Karpas-422 (cell line): ENCODE data around the gene MAPK9. TPM values are rescaled to one million over a fixed set of nuclear protein-coding genes. Genes with fewer than 3 reads are reported as not detected.

Source experiments
- DNase-seq: peaks from one replicate; pipeline ENCODE4 v3.0.0-alpha.2; 2015
- H2AFZ ChIP-seq: fragments of 200-600 bp; sonication (generic); 2 replicates; pipeline ENCODE4 v1.6.1; 2014; ENCODE audit warnings: antibody characterized with exemption, low read length, mixed read lengths
- H3K27ac ChIP-seq: fragments of 200-600 bp; sonication (generic); 2 replicates; pipeline ENCODE4 v1.5.1; 2014; ENCODE audit warnings: mild to moderate bottlenecking, low read length, moderate library complexity
- H3K27me3 ChIP-seq: fragments of 200-600 bp; sonication (generic); 2 replicates; pipeline ENCODE4 v1.6.1; 2014; ENCODE audit warnings: low read length, mixed read lengths
- H3K36me3 ChIP-seq: fragments of 200-600 bp; sonication (generic); 2 replicates; pipeline ENCODE4 v1.6.1; 2014; ENCODE audit warnings: low read length, mixed read lengths; ENCODE audit not compliant: insufficient read depth
- H3K4me1 ChIP-seq: fragments of 200-600 bp; sonication (generic); 2 replicates; pipeline ENCODE4 v1.6.1; 2014; ENCODE audit warnings: mild to moderate bottlenecking, low read length, mixed read lengths
- H3K4me2 ChIP-seq: fragments of 200-600 bp; sonication (generic); 2 replicates; pipeline ENCODE4 v1.6.1; 2014; ENCODE audit warnings: low read length, low read depth, mild to moderate bottlenecking; ENCODE audit not compliant: poor library complexity, severe bottlenecking
- H3K4me3 ChIP-seq: fragments of 200-600 bp; sonication (generic); 2 replicates; pipeline ENCODE4 v1.5.1; 2014; ENCODE audit warnings: mild to moderate bottlenecking, antibody characterized with exemption, low read length, mixed read lengths
- H3K79me2 ChIP-seq: fragments of 200-600 bp; sonication (generic); 2 replicates; pipeline ENCODE4 v1.6.1; 2014; ENCODE audit warnings: mild to moderate bottlenecking, low read length, mixed read lengths
- H3K9ac ChIP-seq: fragments of 200-600 bp; sonication (generic); 2 replicates; pipeline ENCODE4 v1.6.0; 2014; ENCODE audit warnings: low read length
- H3K9me2 ChIP-seq: fragments of 200-600 bp; sonication (generic), shearing (Covaris generic); replicated peaks from 2 replicates; pipeline ENCODE4 v1.6.0; 2014; ENCODE audit warnings: mild to moderate bottlenecking, low read length, moderate library complexity; ENCODE audit not compliant: insufficient read depth
- H3K9me3 ChIP-seq: fragments of 300-700, 200-600 bp; sonication (generic); 2 replicates; pipeline ENCODE4 v1.6.1; 2014; ENCODE audit warnings: low read length, mixed read lengths
- H4K20me1 ChIP-seq: fragments of 200-600 bp; sonication (generic); 2 replicates; pipeline ENCODE4 v1.6.1; 2014; ENCODE audit warnings: mild to moderate bottlenecking, antibody characterized with exemption, low read length, low read depth; ENCODE audit not compliant: insufficient read depth
- total RNA-seq: library from RNA; depleted of rRNA; stranded (reverse); fragments of >200 nt; shearing (Covaris generic); gene quantifications from 2 replicates; pipeline ENCODE4 v1.2.3, GENCODE V29; 2014; ENCODE audit warnings: low replicate concordance

MAPK9 gene
- total RNA-seq, 1 experiment from 2014 or later = 33.0 TPM

GRCh38 chr5:180294411-180294810 is 2.5 kb upstream of the MAPK9 start:
- Histone ChIP-seq H3K4me3 (no peak overlapping the region), H2AFZ (no peak overlapping the region), H3K36me3 (0 out of 2 replicates have a peak, but pooled peaks cover 2% of the 10 kb centered on the region), H3K9ac (no peak overlapping the region), H3K9me2 (no peaks in the 10 kb centered on the region), H3K4me1 (peaks cover 23% of the 10 kb centered on the region), H4K20me1 (no peaks in the 10 kb centered on the region), H3K79me2 (peaks cover 31% of the 10 kb centered on the region), H3K27ac (no peak overlapping the region), H3K4me2 (no peak overlapping the region), H3K9me3 (no peaks in the 10 kb centered on the region), H3K27me3 (no peaks in the 10 kb centered on the region)
- DNase-seq = no peak

GRCh38 chr5:180291234-180291940 is 496 bp downstream of the MAPK9 start:
- peaks cover 3% of the 10 kb centered on the region; the same call in 1 of the 2 replicates for H3K9me3 ChIP-seq
- no peaks in the 10 kb centered on the region for H4K20me1 ChIP-seq
- peaks cover 25% of the 10 kb centered on the region for H3K36me3 ChIP-seq
- peak overlapping the region; percentile 85 for H3K4me2 ChIP-seq
- H3K4me1 ChIP-seq = peaks cover 22% of the 10 kb centered on the region
- no peak overlapping the region for H3K27ac ChIP-seq
- H3K9ac ChIP-seq = peak overlapping the region; percentile 86
- H3K9me2 ChIP-seq = no peaks in the 10 kb centered on the region
- no peaks in the 10 kb centered on the region for H3K27me3 ChIP-seq
- H3K79me2 ChIP-seq = peaks cover 61% of the 10 kb centered on the region
- no peak for DNase-seq
- H2AFZ ChIP-seq = no peak overlapping the region
- peak overlapping the region; percentile 85 for H3K4me3 ChIP-seq

- peaks cover 63% of the 10 kb centered on the region for H3K79me2 ChIP-seq
- H3K4me3 ChIP-seq = peak overlapping the region; percentile 85
- DNase-seq = no peak
- peak overlapping the region; percentile 86 for H3K9ac ChIP-seq
- H2AFZ ChIP-seq = no peak overlapping the region
- H3K4me1 ChIP-seq = peaks cover 16% of the 10 kb centered on the region
- H3K9me2 ChIP-seq = no peaks in the 10 kb centered on the region
- no peaks in the 10 kb centered on the region for H4K20me1 ChIP-seq
- H3K27me3 ChIP-seq = no peaks in the 10 kb centered on the region
- H3K36me3 ChIP-seq = peaks cover 27% of the 10 kb centered on the region
- no peak overlapping the region for H3K27ac ChIP-seq
- H3K4me2 ChIP-seq = peak overlapping the region; percentile 85
- H3K9me3 ChIP-seq = peaks cover 3% of the 10 kb centered on the region; the same call in 1 of the 2 replicates
These were observed 1.2 kb downstream of the MAPK9 start for GRCh38 chr5:180290568-180291233.

GRCh38 chr5:180289966-180290365 is 1.9 kb downstream of the MAPK9 start:
- H3K79me2 ChIP-seq = peaks cover 68% of the 10 kb centered on the region
- H3K27me3 ChIP-seq = no peaks in the 10 kb centered on the region
- H3K4me1 ChIP-seq = peaks cover 16% of the 10 kb centered on the region
- H3K9me3 ChIP-seq = peaks cover 3% of the 10 kb centered on the region; the same call in 1 of the 2 replicates
- peak overlapping the region; percentile 85 for H3K4me2 ChIP-seq
- peaks cover 32% of the 10 kb centered on the region for H3K36me3 ChIP-seq
- H3K4me3 ChIP-seq = peak overlapping the region; percentile 85; the same call in 1 of the 2 replicates
- H3K9ac ChIP-seq = peak overlapping the region; percentile 86; the same call in 1 of the 2 replicates
- DNase-seq = no peak
- H3K27ac ChIP-seq = no peak overlapping the region
- H3K9me2 ChIP-seq = no peaks in the 10 kb centered on the region
- H2AFZ ChIP-seq = no peak overlapping the region
- H4K20me1 ChIP-seq = no peaks in the 10 kb centered on the region

- peaks cover 37% of the 10 kb centered on the region for H3K36me3 ChIP-seq
- no peak overlapping the region for H3K4me2 ChIP-seq
- no peak overlapping the region for H2AFZ ChIP-seq
- no peaks in the 10 kb centered on the region for H3K27me3 ChIP-seq
- H3K79me2 ChIP-seq = peaks cover 73% of the 10 kb centered on the region
- H3K9me2 ChIP-seq = no peaks in the 10 kb centered on the region
- H3K9me3 ChIP-seq = peaks cover 3% of the 10 kb centered on the region; the same call in 1 of the 2 replicates
- no peak overlapping the region for H3K27ac ChIP-seq
- DNase-seq = no peak
- H3K9ac ChIP-seq = no peak overlapping the region
- no peaks in the 10 kb centered on the region for H4K20me1 ChIP-seq
- peaks cover 16% of the 10 kb centered on the region for H3K4me1 ChIP-seq
- H3K4me3 ChIP-seq = no peak overlapping the region
These were observed 2.5 kb downstream of the MAPK9 start for GRCh38 chr5:180289433-180289832.

GRCh38 chr5:180287868-180288267 is 4.0 kb downstream of the MAPK9 start:
- no peak overlapping the region for H3K4me2 ChIP-seq
- peaks cover 82% of the 10 kb centered on the region for H3K79me2 ChIP-seq
- H3K4me3 ChIP-seq = no peak overlapping the region
- H3K9me3 ChIP-seq = peaks cover 3% of the 10 kb centered on the region; the same call in 1 of the 2 replicates
- H3K9ac ChIP-seq = no peak overlapping the region
- H2AFZ ChIP-seq = no peak overlapping the region
- H4K20me1 ChIP-seq = no peaks in the 10 kb centered on the region
- peaks cover 11% of the 10 kb centered on the region for H3K4me1 ChIP-seq
- H3K36me3 ChIP-seq = peaks cover 50% of the 10 kb centered on the region
- no peaks in the 10 kb centered on the region for H3K27me3 ChIP-seq
- no peak for DNase-seq
- H3K27ac ChIP-seq = no peak overlapping the region
- H3K9me2 ChIP-seq = no peaks in the 10 kb centered on the region

- peaks cover 54% of the 10 kb centered on the region for H3K36me3 ChIP-seq
- peaks cover 84% of the 10 kb centered on the region for H3K79me2 ChIP-seq
These were observed 4.5 kb downstream of the MAPK9 start for GRCh38 chr5:180287404-180287803.

GRCh38 chr5:180284149-180284548 is 7.7 kb downstream of the MAPK9 start:
- DNase-seq = no peak

More at GRCh38 chr5:180287404-180287803, 4.5 kb downstream of the MAPK9 start:
- H4K20me1 ChIP-seq = no peaks in the 10 kb centered on the region
- no peak for DNase-seq
- no peak overlapping the region for H2AFZ ChIP-seq
- no peaks in the 10 kb centered on the region for H3K27me3 ChIP-seq
- H3K4me3 ChIP-seq = no peak overlapping the region
- H3K9me2 ChIP-seq = no peaks in the 10 kb centered on the region
- H3K4me2 ChIP-seq = no peak overlapping the region
- no peak overlapping the region for H3K27ac ChIP-seq
- H3K9ac ChIP-seq = no peak overlapping the region
- H3K9me3 ChIP-seq = peaks cover 6% of the 10 kb centered on the region; the same call in 1 of the 2 replicates
- H3K4me1 ChIP-seq = peaks cover 11% of the 10 kb centered on the region

More at GRCh38 chr5:180284149-180284548, 7.7 kb downstream of the MAPK9 start:
- H3K9me2 ChIP-seq = no peaks in the 10 kb centered on the region
- no peak overlapping the region for H3K27ac ChIP-seq
- H3K27me3 ChIP-seq = no peaks in the 10 kb centered on the region
- no peaks in the 10 kb centered on the region for H4K20me1 ChIP-seq
- peaks cover 79% of the 10 kb centered on the region for H3K79me2 ChIP-seq
- H3K4me1 ChIP-seq = no peaks in the 10 kb centered on the region
- H3K4me3 ChIP-seq = no peak overlapping the region
- no peak overlapping the region for H3K4me2 ChIP-seq
- H3K36me3 ChIP-seq = peaks cover 82% of the 10 kb centered on the region
- H3K9me3 ChIP-seq = peaks cover 9% of the 10 kb centered on the region; the same call in 1 of the 2 replicates
- H2AFZ ChIP-seq = no peak overlapping the region
- no peak overlapping the region for H3K9ac ChIP-seq
